ENCODE data around the gene ENAH.

The ENAH gene

GRCh38 chr1:225471453-225472301 is 181.2 kb downstream of the ENAH start:
- Histone ChIP-seq H3K4me3 (ENCODE audit: low read depth, low read length, poor library complexity, severe bottlenecking) (no peak overlapping the region), H3K27me3 (ENCODE audit: insufficient read depth, low read length) (no peaks in the 10 kb centered on the region), H3K36me3 (ENCODE audit: insufficient read depth, low read length) (no peaks in the 10 kb centered on the region), H3F3A (ENCODE audit: insufficient read depth, low read length) (no peaks in the 10 kb centered on the region), H3K4me1 (ENCODE audit: insufficient read depth, low read length, severe bottlenecking) (peaks cover 25% of the 10 kb centered on the region), H3K79me2 (ENCODE audit: insufficient read depth, low read length) (no peaks in the 10 kb centered on the region), H3K27ac (ENCODE audit: low read depth, low read length, poor library complexity, severe bottlenecking) (no peak overlapping the region), H3K9ac (ENCODE audit: low read length) (no peak overlapping the region), H2AFZ (ENCODE audit: low read length) (no peak overlapping the region), H4K20me1 (ENCODE audit: insufficient read depth, low read length) (no peaks in the 10 kb centered on the region), H3K4me2 (ENCODE audit: low read length) (no peak overlapping the region), H3K9me2 (ENCODE audit: low read depth, low read length) (no peaks in the 10 kb centered on the region), H3K9me3 (ENCODE audit: low read length) (no peaks in the 10 kb centered on the region)
- TF ChIP-seq CTCF (IDR thresholded peaks at IDR 0.05; ENCODE audit: low read length) (no peak), EZH2 (IDR thresholded peaks at IDR 0.05; ENCODE audit: borderline replicate concordance, low read length) (no peak)

GRCh38 chr1:225471109-225471452 is 181.8 kb downstream of the ENAH start:
- no peak overlapping the region for H3K4me2 ChIP-seq (ENCODE audit: low read length)
- H3K36me3 ChIP-seq (ENCODE audit: insufficient read depth, low read length): no peaks in the 10 kb centered on the region
- H3K9me2 ChIP-seq (ENCODE audit: low read depth, low read length): no peaks in the 10 kb centered on the region
- peaks cover 27% of the 10 kb centered on the region for H3K4me1 ChIP-seq (ENCODE audit: insufficient read depth, low read length, severe bottlenecking)
- H3K9ac ChIP-seq (ENCODE audit: low read length): no peak overlapping the region
- no peak overlapping the region for H2AFZ ChIP-seq (ENCODE audit: low read length)
- TF ChIP-seq EZH2 (IDR thresholded peaks at IDR 0.05; ENCODE audit: borderline replicate concordance, low read length) (no peak), CTCF (IDR thresholded peaks at IDR 0.05; ENCODE audit: low read length) (no peak)
- no peaks in the 10 kb centered on the region for H3K79me2 ChIP-seq (ENCODE audit: insufficient read depth, low read length)
- H4K20me1 ChIP-seq (ENCODE audit: insufficient read depth, low read length): no peaks in the 10 kb centered on the region
- no peaks in the 10 kb centered on the region for H3K9me3 ChIP-seq (ENCODE audit: low read length)
- no peak overlapping the region for H3K4me3 ChIP-seq (ENCODE audit: low read depth, low read length, poor library complexity, severe bottlenecking)
- H3K27me3 ChIP-seq (ENCODE audit: insufficient read depth, low read length): no peaks in the 10 kb centered on the region
- no peak overlapping the region for H3K27ac ChIP-seq (ENCODE audit: low read depth, low read length, poor library complexity, severe bottlenecking)
- H3F3A ChIP-seq (ENCODE audit: insufficient read depth, low read length): no peaks in the 10 kb centered on the region

DNA sequence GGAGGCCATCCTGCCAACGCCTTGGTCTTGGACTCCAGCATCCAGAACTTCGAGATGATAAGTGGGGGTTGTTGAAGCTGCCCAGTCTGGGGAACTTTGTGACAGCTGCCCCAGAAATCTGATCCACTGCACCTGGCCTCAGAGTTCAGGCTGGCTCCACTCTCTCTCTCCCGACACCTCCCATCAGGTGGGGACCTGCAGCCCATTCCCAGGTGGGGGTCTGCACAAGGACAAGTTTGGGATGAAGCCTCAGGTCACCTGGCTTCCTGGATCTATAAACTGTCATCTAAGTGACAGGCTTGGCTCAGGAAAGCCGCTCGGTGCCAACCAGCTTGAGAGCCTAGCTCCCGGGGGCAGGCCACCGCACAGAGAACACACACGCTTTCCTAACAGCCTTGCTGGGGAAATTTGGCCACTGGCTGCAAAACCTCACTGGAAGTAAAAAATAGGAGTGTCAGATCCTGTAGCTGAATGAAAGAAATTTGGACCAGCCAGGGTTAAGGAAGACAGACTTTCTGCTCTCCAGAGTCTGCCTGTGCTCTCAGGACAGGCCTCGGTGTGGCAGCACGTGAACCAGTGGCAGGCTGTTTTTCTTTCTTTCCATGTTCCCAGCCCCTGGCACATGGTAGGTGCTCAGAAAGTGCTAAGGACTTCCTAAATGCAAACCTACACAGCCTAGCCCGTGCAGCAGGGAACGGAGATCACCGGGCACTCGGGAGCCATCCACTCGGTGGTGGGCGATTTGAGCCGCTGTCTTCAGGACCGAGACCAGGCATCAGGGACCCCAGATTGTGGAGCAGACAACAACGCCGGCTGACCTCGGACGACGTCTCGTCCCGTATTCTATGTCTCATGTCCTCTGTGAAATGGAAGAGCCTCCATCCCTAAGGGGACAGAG is 182.5 kb downstream of the ENAH start:
- no peaks in the 10 kb centered on the region for H3K36me3 ChIP-seq (ENCODE audit: insufficient read depth, low read length)
- no peak overlapping the region for H2AFZ ChIP-seq (ENCODE audit: low read length)
- H3K9ac ChIP-seq (ENCODE audit: low read length): no peak overlapping the region
- H3K9me3 ChIP-seq (ENCODE audit: low read length): no peaks in the 10 kb centered on the region
- no peaks in the 10 kb centered on the region for H3F3A ChIP-seq (ENCODE audit: insufficient read depth, low read length)
- TF ChIP-seq CTCF (IDR thresholded peaks at IDR 0.05; ENCODE audit: low read length): no peak
- TF ChIP-seq EZH2 (IDR thresholded peaks at IDR 0.05; ENCODE audit: borderline replicate concordance, low read length): no peak
- H4K20me1 ChIP-seq (ENCODE audit: insufficient read depth, low read length): no peaks in the 10 kb centered on the region
- H3K4me2 ChIP-seq (ENCODE audit: low read length): no peak overlapping the region
- no peak overlapping the region for H3K27ac ChIP-seq (ENCODE audit: low read depth, low read length, poor library complexity, severe bottlenecking)
- H3K27me3 ChIP-seq (ENCODE audit: insufficient read depth, low read length): no peaks in the 10 kb centered on the region
- no peak overlapping the region for H3K4me3 ChIP-seq (ENCODE audit: low read depth, low read length, poor library complexity, severe bottlenecking)
- no peaks in the 10 kb centered on the region for H3K9me2 ChIP-seq (ENCODE audit: low read depth, low read length)
- no peaks in the 10 kb centered on the region for H3K79me2 ChIP-seq (ENCODE audit: insufficient read depth, low read length)
- peaks cover 27% of the 10 kb centered on the region for H3K4me1 ChIP-seq (ENCODE audit: insufficient read depth, low read length, severe bottlenecking)
